OCI-LY3 (cell line): ENCODE data around the gene SLC2A13.

Experiments used
- H2AFZ ChIP-seq: fragments of 200-600, 300-600 bp; shearing (Covaris generic); 2 replicates; pipeline ENCODE4 v1.6.0; 2014; ENCODE audit warnings: antibody characterized with exemption, low read depth, low read length
- H3K27ac ChIP-seq: fragments of 200-600, 300-600 bp; sonication (generic); 2 replicates; pipeline ENCODE4 v1.5.1; 2014; ENCODE audit warnings: mild to moderate bottlenecking, low read length, moderate library complexity, mixed read lengths
- H3K27me3 ChIP-seq: fragments of 200-600, 300-600 bp; sonication (generic); 2 replicates; pipeline ENCODE4 v1.6.1; 2014; ENCODE audit warnings: low read depth, low read length, mixed read lengths
- H3K36me3 ChIP-seq: fragments of 200-600, 300-600 bp; sonication (generic); replicated peaks from 2 replicates; pipeline ENCODE3; 2014; ENCODE audit warnings: low read depth, low read length, mixed read lengths
- H3K4me1 ChIP-seq: fragments of 300-600, 200-600 bp; sonication (generic); 2 replicates; pipeline ENCODE4 v1.6.1; 2014; ENCODE audit warnings: low read length, mixed read lengths
- H3K4me2 ChIP-seq: fragments of 200-600, 300-600 bp; sonication (generic); 2 replicates; pipeline ENCODE4 v1.6.1; 2014; ENCODE audit warnings: low read length, mixed read lengths
- H3K4me3 ChIP-seq: fragments of 300-600, 200-600 bp; sonication (generic); 2 replicates; pipeline ENCODE4 v1.5.1; 2014; ENCODE audit warnings: antibody characterized with exemption, mild to moderate bottlenecking, low read length, moderate library complexity
- H3K79me2 ChIP-seq: fragments of 300-600, 200-600 bp; shearing (Covaris generic); 2 replicates; pipeline ENCODE4 v1.6.1; 2014; ENCODE audit warnings: mild to moderate bottlenecking, low read length, mixed read lengths
- H3K9ac ChIP-seq: fragments of 300-600, 200-600 bp; shearing (Covaris generic); 2 replicates; pipeline ENCODE4 v1.6.0; 2014; ENCODE audit warnings: mild to moderate bottlenecking, low read length, moderate library complexity
- H3K9me3 ChIP-seq: fragments of 200-600, 300-600 bp; shearing (Covaris generic); 2 replicates; pipeline ENCODE4 v1.6.1; 2014; ENCODE audit warnings: low read length, mixed read lengths; ENCODE audit not compliant: insufficient read depth
- H4K20me1 ChIP-seq: fragments of 200-600, 300-600 bp; sonication (generic); 2 replicates; pipeline ENCODE4 v1.6.1; 2016; ENCODE audit warnings: low read length, mixed read lengths; ENCODE audit not compliant: insufficient read depth
- CTCF ChIP-seq: fragments of 200-600, 300-600 bp; sonication (generic); IDR thresholded peaks from 2 replicates; pipeline ENCODE4 v1.5.1; 2014; ENCODE audit warnings: antibody characterized with exemption, low read length, low read depth
- EZH2phosphoT487 ChIP-seq: fragments of 200-600 bp; shearing (Covaris generic); IDR thresholded peaks from 2 replicates; pipeline ENCODE4 v1.6.1; 2018; ENCODE audit warnings: antibody characterized with exemption, mixed run types, low read depth

The SLC2A13 gene

GRCh38 chr12:39780913-39781446 is 324.9 kb downstream of the SLC2A13 start:
- no peak for TF ChIP-seq EZH2phosphoT487
- TF ChIP-seq CTCF, result no peak
- H3K9ac ChIP-seq, result no peak overlapping the region; the same call in 1 of the 2 replicates
- H3K4me3 ChIP-seq, result no peak overlapping the region
- no peak overlapping the region for H2AFZ ChIP-seq
- H3K9me3 ChIP-seq, result no peaks in the 10 kb centered on the region
- H3K27ac ChIP-seq, result peak overlapping the region; percentile 34
- H3K4me2 ChIP-seq, result peak overlapping the region; percentile 31
- peaks cover 16% of the 10 kb centered on the region for H3K4me1 ChIP-seq
- no peaks in the 10 kb centered on the region for H3K36me3 ChIP-seq
- H3K27me3 ChIP-seq, result no peaks in the 10 kb centered on the region
- no peaks in the 10 kb centered on the region for H4K20me1 ChIP-seq
- no peaks in the 10 kb centered on the region for H3K79me2 ChIP-seq

DNA sequence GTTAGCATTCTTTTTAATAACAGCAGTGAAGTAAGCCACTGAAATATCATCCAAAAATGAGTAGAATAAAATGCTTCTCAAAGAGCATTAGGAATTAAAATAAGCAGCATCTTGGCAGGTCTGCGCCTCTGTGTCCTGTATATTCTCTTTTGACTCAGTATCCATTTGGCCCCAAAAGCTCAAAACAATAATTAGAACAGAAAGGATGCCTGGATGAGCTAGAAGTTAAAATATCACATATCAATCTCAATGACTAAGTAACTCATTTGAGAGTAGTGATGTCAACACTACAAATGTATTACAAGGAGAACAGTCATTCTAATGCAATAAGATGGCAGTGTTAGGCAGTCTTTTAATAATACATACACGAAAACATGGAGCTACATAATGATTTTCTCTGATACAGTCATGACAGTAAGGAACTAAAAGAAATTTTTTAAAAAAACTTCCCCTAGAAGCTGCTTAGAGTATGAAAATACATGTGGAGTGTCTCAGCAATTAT is 325.4 kb downstream of the SLC2A13 start:
- Histone ChIP-seq H2AFZ (no peak overlapping the region), H3K9me3 (no peaks in the 10 kb centered on the region), H3K27me3 (no peaks in the 10 kb centered on the region), H4K20me1 (no peaks in the 10 kb centered on the region), H3K4me1 (peaks cover 16% of the 10 kb centered on the region), H3K4me2 (peak overlapping the region; percentile 31), H3K79me2 (no peaks in the 10 kb centered on the region), H3K36me3 (no peaks in the 10 kb centered on the region), H3K4me3 (no peak overlapping the region), H3K27ac (peak overlapping the region; percentile 34; the same call in 1 of the 2 replicates), H3K9ac (no peak overlapping the region)
- TF ChIP-seq CTCF (no peak), EZH2phosphoT487 (no peak)

DNA sequence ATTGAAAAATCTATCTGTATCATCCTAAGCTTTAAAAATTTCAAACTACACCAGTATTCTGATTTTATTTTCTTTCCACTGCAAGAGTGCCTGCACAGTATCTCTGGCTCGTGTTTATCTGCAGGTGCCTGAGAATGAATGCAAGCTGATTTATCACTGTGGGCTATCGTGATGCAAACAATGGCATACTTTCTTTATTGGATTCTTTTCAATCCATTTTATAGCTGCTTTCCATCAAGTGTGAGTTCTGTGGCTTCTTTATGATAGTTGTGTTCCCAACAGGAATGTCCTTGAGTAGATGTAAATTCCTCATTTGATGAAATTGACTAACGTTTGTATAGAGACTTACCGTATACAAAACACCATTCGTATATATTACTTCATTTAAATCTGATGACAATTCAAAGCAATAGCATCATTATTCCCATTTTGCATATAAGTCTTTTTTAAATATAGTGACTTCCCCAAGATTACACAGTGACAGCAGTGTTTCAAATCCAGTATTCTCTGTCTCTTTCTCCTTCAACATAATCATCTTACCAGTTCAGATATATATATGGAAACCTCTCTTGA is 326.0 kb downstream of the SLC2A13 start:
- no peak for TF ChIP-seq CTCF
- no peak for TF ChIP-seq EZH2phosphoT487
- Histone ChIP-seq H3K4me2 (no peak overlapping the region), H3K4me3 (no peak overlapping the region)

GRCh38 chr12:39777465-39777864 is 328.4 kb downstream of the SLC2A13 start:
- no peak overlapping the region for H3K4me2 ChIP-seq
- TF ChIP-seq EZH2phosphoT487, result no peak
- TF ChIP-seq CTCF, result no peak

More for the DNA sequence above, 326.0 kb downstream of the SLC2A13 start:
- no peaks in the 10 kb centered on the region for H3K36me3 ChIP-seq
- H3K4me1 ChIP-seq, result peaks cover 16% of the 10 kb centered on the region
- no peaks in the 10 kb centered on the region for H3K79me2 ChIP-seq
- H3K9me3 ChIP-seq, result no peaks in the 10 kb centered on the region
- no peak overlapping the region for H3K9ac ChIP-seq
- H3K27ac ChIP-seq, result no peak overlapping the region
- H2AFZ ChIP-seq, result no peak overlapping the region
- H4K20me1 ChIP-seq, result no peaks in the 10 kb centered on the region
- H3K27me3 ChIP-seq, result no peaks in the 10 kb centered on the region

More at GRCh38 chr12:39777465-39777864, 328.4 kb downstream of the SLC2A13 start:
- no peak overlapping the region for H2AFZ ChIP-seq
- no peaks in the 10 kb centered on the region for H3K27me3 ChIP-seq
- H3K36me3 ChIP-seq, result no peaks in the 10 kb centered on the region
- H4K20me1 ChIP-seq, result no peaks in the 10 kb centered on the region
- no peaks in the 10 kb centered on the region for H3K79me2 ChIP-seq
- no peak overlapping the region for H3K9ac ChIP-seq
- H3K27ac ChIP-seq, result no peak overlapping the region
- no peaks in the 10 kb centered on the region for H3K9me3 ChIP-seq
- no peak overlapping the region for H3K4me3 ChIP-seq
- H3K4me1 ChIP-seq, result peaks cover 16% of the 10 kb centered on the region
